Measurements from ENCODE around the gene SLC48A1. TPM values are rescaled to one million over a fixed set of nuclear protein-coding genes. Genes with fewer than 3 reads are reported as not detected.

SLC48A1 gene
- total and polyA plus RNA-seq, 10 of the 15 experiments (the other 5 are each of a cell fraction or from before 2014, with no cell fraction given), result 1.1 to 4.9 (median 1.9) TPM

GRCh38 chr12:47813511-47814196, 40.6 kb downstream of the SLC48A1 start:
- intact Hi-C loops (cut with micrococcal nuclease; ENCODE audit: unreplicated experiment) (no loop called here), in situ Hi-C loops (cut with MboI) (no loop called here)
- Histone ChIP-seq H3K9me3 (replicated peaks; ENCODE audit: control insufficient read depth, insufficient read depth, low read length) (no peaks in the 10 kb centered on the region), H3K27ac (ENCODE audit: control insufficient read depth, insufficient read depth) (peak overlapping the region; percentile 85), H3K4me3 (peak overlapping the region; percentile 75), H3K27me3 (replicated peaks in 1 of 2; ENCODE audit: control insufficient read depth in 2 of 2, insufficient read depth in 2 of 2, low read length in 1 of 2) (peaks cover 0 to 3% of the 10 kb centered on the region in 2 experiments; a peak in 2 of 4 replicates), H3K79me2 (ENCODE audit: control insufficient read depth, insufficient read depth, low read length) (peaks cover 37% of the 10 kb centered on the region), H4K20me1 (ENCODE audit: control insufficient read depth, insufficient read depth) (no peaks in the 10 kb centered on the region; the same call in 1 of the 2 replicates), H3K36me3 (ENCODE audit: control insufficient read depth in 2 of 2, insufficient read depth in 2 of 2, low read length in 1 of 2) (no peaks in the 10 kb centered on the region; a peak in 1 of 4 replicates), H3K4me2 (ENCODE audit: control insufficient read depth, insufficient read depth) (peak overlapping the region; percentile 92), H2AFZ (ENCODE audit: control insufficient read depth, low read depth, low read length) (no peak overlapping the region; the same call in 1 of the 2 replicates), H3K9ac (ENCODE audit: control insufficient read depth, insufficient read depth, low read length) (peak overlapping the region; percentile 74), H3K4me1 (ENCODE audit: control insufficient read depth, insufficient read depth, low read length) (peaks cover 73% of the 10 kb centered on the region)
- ChIA-PET POLR2A (interaction anchor here (0.6 to 4.3 kb wide), 8 partner anchors 16 to 721 kb away, joined by 4 to 46 read pairs (median 6); no protein-coding TSS in a partner anchor), RAD21 (ENCODE audit: unreplicated experiment) (interaction anchor here (0.9 to 9.0 kb wide), 10 partner anchors 16 to 91 kb away, joined by 3 to 202 read pairs (median 4); partner anchors contain the start of gene VDR), CTCF (interaction anchor here (0.8 to 8.8 kb wide), 11 partner anchors 8 to 596 kb away, joined by 3 to 85 read pairs (median 5); no protein-coding TSS in a partner anchor), SMC1A (ENCODE audit: uncharacterized antibody, unreplicated experiment) (interaction anchor here (1.0 to 3.8 kb wide), 12 partner anchors 9 to 71 kb away, joined by 3 to 22 read pairs (median 6); no protein-coding TSS in a partner anchor)
- 2% methylated on average over 9 of the region's 9 CpGs for WGBS (ENCODE audit: insufficient coverage, insufficient replicate concordance, low lambda C conversion rate, missing lambda C conversion rate)
- no peak for FAIRE-seq
- BruUV-seq (replicated peaks), result no TSS peak
- ATAC-seq, result peak; percentile 47
- DNase-seq (ENCODE audit: low read depth, low spot score), result no peak
- TF ChIP-seq BACH1 (IDR thresholded peaks at IDR 0.05; ENCODE audit: borderline replicate concordance), result peak; percentile 11; the same call in 1 of the 2 replicates
- peak in 1 of 2 experiments; percentile 21; a peak in 1 of 4 replicates for TF ChIP-seq BHLHE40 (IDR thresholded peaks at IDR 0.05; ENCODE audit: borderline replicate concordance in 1 of 2, low read depth in 2 of 2, low read length in 1 of 2)
- TF ChIP-seq, protein P1, sequence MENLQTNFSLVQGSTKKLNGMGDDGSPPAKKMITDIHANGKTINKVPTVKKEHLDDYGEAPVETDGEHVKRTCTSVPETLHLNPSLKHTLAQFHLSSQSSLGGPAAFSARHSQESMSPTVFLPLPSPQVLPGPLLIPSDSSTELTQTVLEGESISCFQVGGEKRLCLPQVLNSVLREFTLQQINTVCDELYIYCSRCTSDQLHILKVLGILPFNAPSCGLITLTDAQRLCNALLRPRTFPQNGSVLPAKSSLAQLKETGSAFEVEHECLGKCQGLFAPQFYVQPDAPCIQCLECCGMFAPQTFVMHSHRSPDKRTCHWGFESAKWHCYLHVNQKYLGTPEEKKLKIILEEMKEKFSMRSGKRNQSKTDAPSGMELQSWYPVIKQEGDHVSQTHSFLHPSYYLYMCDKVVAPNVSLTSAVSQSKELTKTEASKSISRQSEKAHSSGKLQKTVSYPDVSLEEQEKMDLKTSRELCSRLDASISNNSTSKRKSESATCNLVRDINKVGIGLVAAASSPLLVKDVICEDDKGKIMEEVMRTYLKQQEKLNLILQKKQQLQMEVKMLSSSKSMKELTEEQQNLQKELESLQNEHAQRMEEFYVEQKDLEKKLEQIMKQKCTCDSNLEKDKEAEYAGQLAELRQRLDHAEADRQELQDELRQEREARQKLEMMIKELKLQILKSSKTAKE (IDR thresholded peaks at IDR 0.05; ENCODE audit: low read depth, poor library complexity, severe bottlenecking), result no peak
- peak; percentile 31; the same call in 1 of the 2 replicates for TF ChIP-seq IKZF1 (conservative IDR thresholded peaks at IDR 0.05)
- no peak for TF ChIP-seq SP1 (IDR thresholded peaks at IDR 0.05; ENCODE audit: low read depth, low read length)
- 0 out of 2 replicates have a peak, but pooled peaks have one; percentile 38 for TF ChIP-seq ZBTB40 (IDR thresholded peaks at IDR 0.05; ENCODE audit: borderline replicate concordance)
- 0 out of 4 replicates have a peak, but pooled peaks of 1 of the 2 experiments have one; percentile 41 for TF ChIP-seq IKZF2 (IDR thresholded peaks at IDR 0.05)
- TF ChIP-seq, protein P2, sequence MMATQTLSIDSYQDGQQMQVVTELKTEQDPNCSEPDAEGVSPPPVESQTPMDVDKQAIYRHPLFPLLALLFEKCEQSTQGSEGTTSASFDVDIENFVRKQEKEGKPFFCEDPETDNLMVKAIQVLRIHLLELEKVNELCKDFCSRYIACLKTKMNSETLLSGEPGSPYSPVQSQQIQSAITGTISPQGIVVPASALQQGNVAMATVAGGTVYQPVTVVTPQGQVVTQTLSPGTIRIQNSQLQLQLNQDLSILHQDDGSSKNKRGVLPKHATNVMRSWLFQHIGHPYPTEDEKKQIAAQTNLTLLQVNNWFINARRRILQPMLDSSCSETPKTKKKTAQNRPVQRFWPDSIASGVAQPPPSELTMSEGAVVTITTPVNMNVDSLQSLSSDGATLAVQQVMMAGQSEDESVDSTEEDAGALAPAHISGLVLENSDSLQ (IDR thresholded peaks at IDR 0.05), result 0 out of 2 replicates have a peak, but pooled peaks have one; percentile 2
- TF ChIP-seq CREB1 (IDR thresholded peaks at IDR 0.05; ENCODE audit: low read depth), result 0 out of 2 replicates have a peak, but pooled peaks have one; percentile 9
- peak; percentile 60; the same call in 1 of the 2 replicates for TF ChIP-seq TCF12 (IDR thresholded peaks at IDR 0.05; ENCODE audit: low read depth, low read length)
- no peak for TF ChIP-seq STAT3 (IDR thresholded peaks at IDR 0.05; ENCODE audit: low read depth, low read length)
- no peak for TF ChIP-seq ZNF384 (IDR thresholded peaks at IDR 0.05; ENCODE audit: borderline replicate concordance, low read depth, low read length)
- TF ChIP-seq TBL1XR1 (IDR thresholded peaks at IDR 0.05; ENCODE audit: low read depth, low read length), result no peak
- no peak for TF ChIP-seq TCF7 (IDR thresholded peaks at IDR 0.05; ENCODE audit: borderline replicate concordance)
- TF ChIP-seq TARDBP (IDR thresholded peaks at IDR 0.05; ENCODE audit: borderline replicate concordance), result no peak
- TF ChIP-seq YY1 (IDR thresholded peaks at IDR 0.05; ENCODE audit: low read depth, low read length), result peak; percentile 18; the same call in 1 of the 2 replicates
